ENCODE results near the gene SORCS2.

SORCS2 gene

DNA sequence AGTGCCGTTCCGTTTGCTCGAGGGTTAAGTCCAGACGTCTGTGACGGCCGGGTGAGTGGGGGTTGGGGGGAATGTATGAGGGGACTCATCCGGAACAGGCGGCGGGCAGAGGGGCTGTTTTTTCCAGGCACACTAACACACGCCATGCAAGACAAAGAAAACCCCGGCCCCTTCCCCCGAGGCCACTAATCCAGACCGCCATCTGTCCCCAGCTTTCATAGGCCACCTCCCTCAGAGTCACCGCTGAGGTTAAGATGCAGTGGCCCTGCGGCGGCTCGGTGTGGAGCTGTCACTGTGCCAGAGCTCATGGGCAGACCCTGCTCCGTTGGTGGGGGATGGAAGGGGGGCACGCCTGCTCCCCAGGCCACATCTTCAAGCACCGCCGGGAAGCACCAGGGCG is 34.1 kb downstream of the SORCS2 start:
- TF ChIP-seq, protein P1, sequence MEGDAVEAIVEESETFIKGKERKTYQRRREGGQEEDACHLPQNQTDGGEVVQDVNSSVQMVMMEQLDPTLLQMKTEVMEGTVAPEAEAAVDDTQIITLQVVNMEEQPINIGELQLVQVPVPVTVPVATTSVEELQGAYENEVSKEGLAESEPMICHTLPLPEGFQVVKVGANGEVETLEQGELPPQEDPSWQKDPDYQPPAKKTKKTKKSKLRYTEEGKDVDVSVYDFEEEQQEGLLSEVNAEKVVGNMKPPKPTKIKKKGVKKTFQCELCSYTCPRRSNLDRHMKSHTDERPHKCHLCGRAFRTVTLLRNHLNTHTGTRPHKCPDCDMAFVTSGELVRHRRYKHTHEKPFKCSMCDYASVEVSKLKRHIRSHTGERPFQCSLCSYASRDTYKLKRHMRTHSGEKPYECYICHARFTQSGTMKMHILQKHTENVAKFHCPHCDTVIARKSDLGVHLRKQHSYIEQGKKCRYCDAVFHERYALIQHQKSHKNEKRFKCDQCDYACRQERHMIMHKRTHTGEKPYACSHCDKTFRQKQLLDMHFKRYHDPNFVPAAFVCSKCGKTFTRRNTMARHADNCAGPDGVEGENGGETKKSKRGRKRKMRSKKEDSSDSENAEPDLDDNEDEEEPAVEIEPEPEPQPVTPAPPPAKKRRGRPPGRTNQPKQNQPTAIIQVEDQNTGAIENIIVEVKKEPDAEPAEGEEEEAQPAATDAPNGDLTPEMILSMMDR (IDR thresholded peaks at IDR 0.05; ENCODE audit: low read depth, low read length) = no peak
- no peak overlapping the region for H3K4me3 ChIP-seq (ENCODE audit: low read depth, low read length)

- no peak overlapping the region for H3K4me3 ChIP-seq (ENCODE audit: low read depth, low read length)
- TF ChIP-seq, protein P1 (IDR thresholded peaks at IDR 0.05; ENCODE audit: low read depth, low read length) = no peak
Observed at GRCh38 chr4:7227008-7227407, 34.7 kb downstream of the SORCS2 start.

GRCh38 chr4:7228734-7229133 is 36.4 kb downstream of the SORCS2 start:
- TF ChIP-seq, protein P1 (IDR thresholded peaks at IDR 0.05; ENCODE audit: low read depth, low read length) = no peak
- no peak overlapping the region for H3K4me3 ChIP-seq (ENCODE audit: low read depth, low read length)

DNA sequence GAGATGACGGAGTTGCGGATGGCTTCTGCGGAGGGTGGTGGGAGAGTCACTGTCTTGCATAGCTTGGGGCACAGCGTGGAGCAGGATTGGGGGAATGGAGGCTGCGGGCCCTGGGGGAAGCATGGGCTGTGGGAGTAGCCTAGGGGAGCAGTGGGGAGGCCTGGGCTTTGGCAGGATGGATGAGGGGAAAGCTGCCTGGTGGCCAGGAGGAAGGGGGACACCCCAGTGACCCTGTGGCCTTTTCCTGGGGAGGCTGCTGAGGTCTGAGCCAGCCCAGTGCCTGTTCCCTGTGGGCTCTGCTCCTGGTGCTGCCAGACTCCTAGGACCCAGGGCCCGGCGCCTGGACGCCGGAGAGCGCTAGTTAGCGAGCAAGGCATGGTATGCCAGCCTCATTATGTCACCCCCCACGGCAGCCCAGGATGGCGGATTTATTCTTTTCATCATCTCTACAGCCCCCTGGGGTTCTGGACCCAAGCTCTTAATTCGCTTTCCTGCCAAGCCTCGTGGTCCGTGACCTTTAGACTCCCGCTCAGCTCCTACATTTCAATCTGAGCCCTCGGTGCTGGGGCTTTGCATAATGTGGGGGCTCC is 39.8 kb downstream of the SORCS2 start:
- H3K4me3 ChIP-seq (ENCODE audit: low read depth, low read length) = no peak overlapping the region
- TF ChIP-seq, protein P1 (IDR thresholded peaks at IDR 0.05; ENCODE audit: low read depth, low read length) = no peak

DNA sequence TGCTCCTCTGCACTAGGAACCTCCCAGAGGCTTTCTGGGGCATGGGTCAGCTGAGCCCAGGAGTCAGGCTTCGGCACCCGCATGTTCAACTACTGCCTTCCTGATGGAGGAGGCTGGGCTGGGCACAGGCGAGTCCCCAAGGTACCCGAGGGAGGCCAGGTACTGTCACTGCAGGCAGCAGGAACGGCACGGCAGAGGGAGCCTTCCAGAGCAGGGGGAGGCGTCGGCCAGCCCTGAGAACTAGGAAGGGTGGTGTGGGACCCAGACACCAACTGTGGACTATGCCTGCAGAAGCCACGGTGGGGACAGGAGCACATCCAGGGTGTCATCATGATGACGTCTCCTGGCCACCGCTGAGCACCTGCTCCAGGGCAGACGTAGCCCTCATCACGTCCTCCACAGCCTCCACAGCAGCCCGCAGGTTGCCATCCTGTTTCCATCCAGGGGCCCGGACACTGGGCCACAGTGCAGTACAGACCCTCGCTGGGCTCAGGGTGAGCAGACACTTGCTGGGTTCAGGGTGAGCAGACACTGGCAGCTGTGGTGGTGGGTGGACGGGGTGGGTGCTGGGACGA is 40.8 kb downstream of the SORCS2 start:
- H3K4me3 ChIP-seq (ENCODE audit: low read depth, low read length) = no peak overlapping the region
- TF ChIP-seq, protein P1 (IDR thresholded peaks at IDR 0.05; ENCODE audit: low read depth, low read length) = no peak

- no peak overlapping the region for H3K4me3 ChIP-seq (ENCODE audit: low read depth, low read length)
- TF ChIP-seq, protein P1 (IDR thresholded peaks at IDR 0.05; ENCODE audit: low read depth, low read length) = no peak
Observed at GRCh38 chr4:7233601-7234000, 41.3 kb downstream of the SORCS2 start.

DNA sequence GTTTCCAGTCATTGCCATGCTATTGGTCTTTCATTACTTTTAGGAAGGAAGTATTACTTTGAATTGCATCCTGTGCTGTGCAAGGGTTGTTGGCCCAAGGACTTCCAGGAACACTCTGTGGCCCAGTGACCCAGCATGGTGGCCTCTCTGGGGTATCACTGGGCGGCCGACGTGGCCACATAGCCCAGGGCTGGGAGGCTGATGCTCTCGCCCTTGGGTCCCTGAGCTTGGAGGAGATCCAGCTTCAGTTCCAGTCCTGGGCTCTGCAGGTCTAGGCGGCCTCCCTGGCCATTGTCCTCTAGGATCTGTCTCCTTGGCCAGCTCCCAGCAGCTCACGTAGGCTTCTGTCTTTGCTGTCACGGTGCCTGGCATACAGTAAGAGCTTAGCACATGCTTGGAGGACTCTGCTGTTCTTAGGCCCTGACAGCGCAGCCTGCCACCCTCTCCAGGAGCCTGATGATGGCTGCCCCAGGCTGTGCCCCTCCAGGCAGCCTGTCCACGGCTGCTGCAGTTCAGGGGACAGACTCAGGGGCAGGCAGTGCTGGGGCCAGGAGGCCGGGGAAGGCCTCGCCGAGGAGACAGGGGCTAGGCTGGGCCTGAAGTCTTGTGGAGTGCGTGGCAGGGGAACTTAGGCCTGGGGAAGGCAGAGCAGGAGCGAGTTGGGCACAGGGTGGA is 42.2 kb downstream of the SORCS2 start:
- H3K4me3 ChIP-seq (ENCODE audit: low read depth, low read length) = no peak overlapping the region
- TF ChIP-seq, protein P1 (IDR thresholded peaks at IDR 0.05; ENCODE audit: low read depth, low read length) = no peak

All from WI38 (cell line).